CD14-positive monocyte (primary cell): Measurements from ENCODE around the gene OR4F15. TPM values are rescaled to one million over a fixed set of nuclear protein-coding genes. Genes with fewer than 3 reads are reported as not detected.
A peak's percentile ranks its signal among the peaks of the same experiment; 100 is the strongest.

ENCODE experiments used
- DNase-seq, 3 donors: peaks; one replicate each; pipeline ENCODE4 v3.0.0-alpha.2; 2011 to 2022
- H2AFZ ChIP-seq: 2 replicates; pipeline ENCODE4 v1.6.0; 2012; ENCODE audit warnings: mild to moderate bottlenecking, low read depth, low read length, inconsistent platforms; ENCODE audit not compliant: insufficient read depth, poor library complexity, severe bottlenecking
- H3K27ac ChIP-seq, 2 donors: 1 replicate in 1 of 2; 2 replicates in 1 of 2; pipeline ENCODE4 v1.5.1; 2012 to 2013; ENCODE audit warnings: low read length in 2 of 2, control low read depth in 1 of 2, inconsistent platforms in 1 of 2, low read depth in 1 of 2, mild to moderate bottlenecking in 1 of 2
- H3K27me3 ChIP-seq, 2 donors: one replicate each; pipeline versions ENCODE4 v1.6.0 to v1.6.1; 2011 to 2013; ENCODE audit warnings: low read length in 2 of 2; ENCODE audit not compliant: control insufficient read depth in 2 of 2, insufficient read depth in 2 of 2
- H3K36me3 ChIP-seq, 2 donors: replicated peaks in 1 of 2; 1 replicate in 1 of 2; 2 replicates in 1 of 2; pipeline versions ENCODE4 v1.5.1 to v1.6.1; 2012 to 2013; ENCODE audit warnings: low read length in 2 of 2, control low read depth in 1 of 2, inconsistent platforms in 1 of 2, mild to moderate bottlenecking in 1 of 2; ENCODE audit not compliant: insufficient read depth in 2 of 2, control insufficient read depth in 1 of 2
- H3K4me1 ChIP-seq, 2 donors: 1 replicate in 1 of 2; 2 replicates in 1 of 2; pipeline versions ENCODE4 v1.5.1 to v1.6.1; 2012 to 2013; ENCODE audit warnings: low read length in 2 of 2, control low read depth in 1 of 2, inconsistent platforms in 1 of 2, mild to moderate bottlenecking in 1 of 2, moderate library complexity in 1 of 2; ENCODE audit not compliant: insufficient read depth in 2 of 2, control insufficient read depth in 1 of 2
- H3K4me2 ChIP-seq: replicated peaks from 2 replicates; pipeline ENCODE3; 2012; ENCODE audit warnings: low read length, moderate library complexity, mild to moderate bottlenecking; ENCODE audit not compliant: poor library complexity, severe bottlenecking; ENCODE audit errors: extremely low read depth
- H3K4me3 ChIP-seq, 3 experiments: fragments of 200-600 bp in 1 of 3; sonication (generic) in 1 of 3; replicated peaks in 1 of 3; 1 replicate in 2 of 3; 2 replicates in 1 of 3; pipeline ENCODE4 v1.5.1; 2011 to 2013; ENCODE audit warnings: low read length in 3 of 3, mild to moderate bottlenecking in 3 of 3, control low read depth in 2 of 3, low read depth in 2 of 3, inconsistent platforms in 1 of 3, moderate library complexity in 1 of 3
- H3K79me2 ChIP-seq: 2 replicates; pipeline ENCODE4 v1.6.0; 2012; ENCODE audit warnings: mild to moderate bottlenecking, control low read depth, inconsistent platforms, low read length, moderate library complexity; ENCODE audit not compliant: insufficient read depth
- H3K9ac ChIP-seq: 2 replicates; pipeline ENCODE4 v1.6.0; 2017; ENCODE audit warnings: low read length, mild to moderate bottlenecking; ENCODE audit not compliant: insufficient read depth, poor library complexity, severe bottlenecking
- H3K9me3 ChIP-seq, 2 donors: replicated peaks in 1 of 2; 1 replicate in 1 of 2; 2 replicates in 1 of 2; pipeline versions ENCODE4 v1.5.1 to v1.6.1; 2012 to 2013; ENCODE audit warnings: low read length in 2 of 2, control low read depth in 1 of 2; ENCODE audit not compliant: control insufficient read depth in 1 of 2, insufficient read depth in 1 of 2
- H4K20me1 ChIP-seq: 2 replicates; pipeline ENCODE4 v1.6.0; 2012; ENCODE audit warnings: mild to moderate bottlenecking, low read length, control low read depth, moderate library complexity; ENCODE audit not compliant: insufficient read depth
- H3K27ac Mint-ChIP-seq, 7 donors: one replicate each; pipeline ENCODE4 v1.8.0; 2020; ENCODE audit warnings: mild to moderate bottlenecking in 7 of 7, mixed read lengths in 7 of 7, moderate library complexity in 6 of 7, inconsistent platforms in 2 of 7
- H3K27me3 Mint-ChIP-seq, 3 donors: one replicate each; pipeline ENCODE4 v1.8.0; 2021 to 2022; ENCODE audit warnings: low read depth in 3 of 3, mild to moderate bottlenecking in 3 of 3, mixed read lengths in 3 of 3, moderate library complexity in 3 of 3, inconsistent platforms in 1 of 3
- H3K36me3 Mint-ChIP-seq, 2 donors: one replicate each; pipeline ENCODE4 v1.8.0; 2020; ENCODE audit warnings: mixed read lengths in 2 of 2, inconsistent platforms in 1 of 2, mild to moderate bottlenecking in 1 of 2
- H3K4me1 Mint-ChIP-seq: one replicate; pipeline ENCODE4 v1.8.0; 2020; ENCODE audit warnings: mild to moderate bottlenecking, mixed read lengths
- H3K4me3 Mint-ChIP-seq, 2 donors: one replicate each; pipeline ENCODE4 v1.8.0; 2020; ENCODE audit warnings: mild to moderate bottlenecking in 2 of 2, mixed read lengths in 2 of 2, moderate library complexity in 1 of 2
- H3K9me3 Mint-ChIP-seq, 7 donors: one replicate each; pipeline ENCODE4 v1.8.0; 2020 to 2022; ENCODE audit warnings: mixed read lengths in 7 of 7, mild to moderate bottlenecking in 6 of 7, moderate library complexity in 6 of 7, inconsistent platforms in 2 of 7
- CTCF ChIP-seq: fragments of 200-600 bp; IDR thresholded peaks from one replicate; pipeline ENCODE4 v1.8.0; 2022; ENCODE audit warnings: antibody characterized with exemption, mild to moderate bottlenecking
- WGBS: methylation state at CpG from one replicate; pipeline ENCODE4 v1.1.5; 2013; ENCODE audit warnings: missing lambda C conversion rate; ENCODE audit not compliant: insufficient coverage; 5-methylcytosine and 5-hydroxymethylcytosine counted together
- intact Hi-C, 2 donors: fragments of 100-400 bp; cut with micrococcal nuclease; formaldehyde crosslinking; loops; one replicate each; pipeline versions ENCODE4 v1.15.0 to v1.15.1; 2023
- polyA plus RNA-seq, 3 donors: library from polyadenylated mRNA; depleted of rRNA in 1 of 3; unstranded in 2 of 3; stranded (reverse) in 1 of 3; fragments of 300-500 nt in 2 of 3; fragments of >200 nt in 1 of 3; fragmentation: Illumina TruSeq in 2 of 3; gene quantifications; 1 replicate in 2 of 3; 2 replicates in 1 of 3; pipeline ENCODE4 v1.2.3, GENCODE V29; 2012 to 2021

The OR4F15 gene
- polyA plus RNA-seq, 3 donors: not detected

- DNase-seq: no peak
- H3K4me2 ChIP-seq: no peak overlapping the region
- H3K4me1 ChIP-seq: no peaks in the 10 kb centered on the region
- H3K9me3 Mint-ChIP-seq: no peaks in the 10 kb centered on the region
- H3K79me2 ChIP-seq: no peaks in the 10 kb centered on the region
- H3K27ac Mint-ChIP-seq: no peak overlapping the region
- H3K36me3 Mint-ChIP-seq: no peaks in the 10 kb centered on the region
- no peaks in the 10 kb centered on the region for H3K36me3 ChIP-seq
- no peaks in the 10 kb centered on the region for H4K20me1 ChIP-seq
- no peaks in the 10 kb centered on the region for H3K27me3 ChIP-seq
- H2AFZ ChIP-seq: no peak overlapping the region
- H3K4me3 Mint-ChIP-seq: no peak overlapping the region
- TF ChIP-seq CTCF: no peak
- no peak overlapping the region for H3K27ac ChIP-seq
- no peaks in the 10 kb centered on the region for H3K9me3 ChIP-seq
- intact Hi-C loops: no loop called here
- no peak overlapping the region for H3K4me3 ChIP-seq
- 100% methylated on average over 7 of the region's 8 CpGs for WGBS
- H3K4me1 Mint-ChIP-seq: no peaks in the 10 kb centered on the region
- peaks cover 0 to 4% (median 2%) of the 10 kb centered on the region in 3 donors for H3K27me3 Mint-ChIP-seq
- H3K9ac ChIP-seq: no peak overlapping the region
Measured at GRCh38 chr15:101772921-101773320, 39.1 kb upstream of the OR4F15 start.

- Histone ChIP-seq H4K20me1 (no peaks in the 10 kb centered on the region), H3K36me3 (no peaks in the 10 kb centered on the region), H3K79me2 (no peaks in the 10 kb centered on the region), H2AFZ (no peak overlapping the region), H3K9ac (no peak overlapping the region), H3K4me1 (no peaks in the 10 kb centered on the region), H3K27me3 (no peaks in the 10 kb centered on the region), H3K27ac (no peak overlapping the region), H3K4me2 (no peak overlapping the region), H3K9me3 (no peaks in the 10 kb centered on the region), H3K4me3 (no peak overlapping the region)
- intact Hi-C loops: no loop called here
- WGBS: 78% methylated on average over 6 of the region's 7 CpGs
- H3K27ac Mint-ChIP-seq: peak overlapping the region in 2 of 7 donors; percentile 3 to 31
- H3K9me3 Mint-ChIP-seq: no peaks in the 10 kb centered on the region
- DNase-seq: no peak
- no peak overlapping the region for H3K4me3 Mint-ChIP-seq
- TF ChIP-seq CTCF: no peak
- H3K36me3 Mint-ChIP-seq: no peaks in the 10 kb centered on the region
- H3K4me1 Mint-ChIP-seq: no peaks in the 10 kb centered on the region
- peaks cover 0 to 7% (median 2%) of the 10 kb centered on the region in 3 donors for H3K27me3 Mint-ChIP-seq
Measured at GRCh38 chr15:101773496-101774100, 38.4 kb upstream of the OR4F15 start.
